Measurements from ENCODE around the gene XXYLT1.
A peak's percentile ranks its signal among the peaks of the same experiment; 100 is the strongest.
"Not testable (repeated sequence)": the region's sequence is repeated elsewhere in the genome, so short reads cannot be mapped to it uniquely, and the experiment has no call there.

The XXYLT1 gene

DNA sequence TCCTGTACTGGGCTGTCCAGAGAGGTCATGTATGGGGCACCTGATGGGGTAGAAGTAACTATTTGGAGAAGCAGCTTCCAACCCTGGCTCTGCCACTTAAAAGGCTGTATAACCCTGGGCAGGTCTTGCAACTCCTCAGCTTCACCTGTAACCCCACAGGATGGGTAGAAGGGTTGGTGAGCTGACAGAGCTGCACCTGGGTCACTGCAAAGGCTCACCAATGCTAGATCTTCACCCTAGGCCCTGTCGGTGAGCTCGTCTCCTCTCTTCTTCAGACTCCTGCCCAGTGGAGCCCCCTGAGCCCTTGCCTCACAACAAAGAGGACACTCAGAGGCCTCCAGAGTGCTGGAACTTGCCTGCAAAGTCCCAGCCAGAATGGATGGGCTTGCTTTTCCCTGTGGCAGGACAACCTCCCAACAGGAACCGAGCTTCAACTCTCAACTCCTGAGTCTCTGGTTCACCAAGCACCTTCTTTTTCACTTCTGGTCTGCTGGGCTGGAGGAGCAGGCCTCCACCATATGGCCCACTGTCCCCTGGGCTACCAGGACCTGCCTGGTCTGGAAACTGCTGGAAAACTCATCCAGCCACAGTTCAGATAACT lies 45.9 kb downstream of the XXYLT1 start:
- no peak for DNase-seq

DNA sequence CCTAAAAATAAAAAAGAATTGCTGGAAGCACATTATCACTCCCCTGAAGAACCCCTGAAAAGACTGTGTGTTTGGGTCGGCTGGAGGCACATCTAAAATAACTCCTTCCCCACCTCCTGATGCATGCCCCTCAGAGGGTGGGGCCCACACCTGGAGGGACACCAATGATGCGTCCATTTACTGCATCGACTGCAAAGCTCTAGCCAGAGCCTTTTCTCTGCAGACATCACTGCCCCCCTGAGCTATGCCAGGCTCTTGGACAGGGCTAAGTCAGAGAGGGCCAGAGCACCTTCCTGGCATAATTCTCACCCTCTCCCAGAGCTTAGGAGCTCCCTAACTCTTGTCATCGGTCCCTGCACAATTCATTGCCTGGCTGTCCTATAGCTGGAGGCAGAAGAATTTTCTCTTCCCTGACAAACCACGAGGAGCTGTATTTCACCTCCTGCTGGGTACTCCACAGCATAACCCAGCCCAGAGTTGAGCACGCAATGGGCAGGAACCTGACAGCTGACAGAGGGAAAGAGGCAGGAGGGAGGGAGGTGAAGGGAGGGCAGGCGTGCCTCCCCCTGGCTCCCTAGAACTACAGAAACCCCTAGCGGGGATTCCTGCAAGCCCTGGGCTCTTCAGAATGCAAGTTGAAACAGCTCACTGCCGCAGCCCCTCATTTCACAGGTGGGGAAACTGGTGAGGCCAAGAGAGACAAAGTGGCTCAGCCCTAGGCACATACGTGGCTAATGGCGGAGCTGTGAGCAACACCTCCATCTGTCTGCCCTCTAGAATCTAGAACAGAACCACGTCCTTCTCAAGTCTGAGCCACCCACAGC lies 46.6 kb downstream of the XXYLT1 start:
- no peak for DNase-seq

DNA sequence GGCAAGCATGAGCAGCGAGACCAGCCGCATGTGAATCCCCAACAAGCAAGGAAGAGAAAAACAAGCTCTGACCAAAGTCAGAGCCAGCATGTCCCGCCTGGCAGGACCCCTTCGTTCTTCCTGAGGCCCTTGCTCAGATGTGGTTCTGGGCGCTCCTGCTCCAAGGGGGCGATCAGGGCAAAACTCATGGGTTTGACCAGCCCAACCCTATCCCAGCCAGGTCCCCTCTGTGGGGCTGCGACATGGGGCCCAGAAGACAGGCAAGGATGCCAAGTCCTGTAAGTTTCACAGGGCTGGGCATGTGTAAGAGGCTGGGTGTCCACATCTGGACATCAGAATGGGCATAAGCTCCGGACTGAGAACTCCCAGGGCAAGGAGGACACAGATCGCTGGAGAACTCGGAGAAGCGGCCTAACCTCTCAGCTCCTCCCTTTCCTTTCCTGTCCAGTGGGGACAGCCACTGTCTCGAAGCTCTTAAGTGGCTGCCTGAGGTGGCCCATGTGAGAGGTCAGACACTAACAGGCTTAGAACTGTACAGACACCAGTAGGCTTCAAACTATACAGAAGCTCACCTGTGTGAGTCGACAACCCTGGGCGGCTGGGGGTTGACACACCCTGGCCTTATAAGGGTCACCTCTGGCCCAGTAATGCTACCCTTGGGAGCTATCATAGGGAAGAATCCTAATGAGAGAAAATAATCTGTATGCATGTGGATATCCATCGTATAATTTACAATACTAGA lies 48.9 kb downstream of the XXYLT1 start:
- no peak for DNase-seq

DNA sequence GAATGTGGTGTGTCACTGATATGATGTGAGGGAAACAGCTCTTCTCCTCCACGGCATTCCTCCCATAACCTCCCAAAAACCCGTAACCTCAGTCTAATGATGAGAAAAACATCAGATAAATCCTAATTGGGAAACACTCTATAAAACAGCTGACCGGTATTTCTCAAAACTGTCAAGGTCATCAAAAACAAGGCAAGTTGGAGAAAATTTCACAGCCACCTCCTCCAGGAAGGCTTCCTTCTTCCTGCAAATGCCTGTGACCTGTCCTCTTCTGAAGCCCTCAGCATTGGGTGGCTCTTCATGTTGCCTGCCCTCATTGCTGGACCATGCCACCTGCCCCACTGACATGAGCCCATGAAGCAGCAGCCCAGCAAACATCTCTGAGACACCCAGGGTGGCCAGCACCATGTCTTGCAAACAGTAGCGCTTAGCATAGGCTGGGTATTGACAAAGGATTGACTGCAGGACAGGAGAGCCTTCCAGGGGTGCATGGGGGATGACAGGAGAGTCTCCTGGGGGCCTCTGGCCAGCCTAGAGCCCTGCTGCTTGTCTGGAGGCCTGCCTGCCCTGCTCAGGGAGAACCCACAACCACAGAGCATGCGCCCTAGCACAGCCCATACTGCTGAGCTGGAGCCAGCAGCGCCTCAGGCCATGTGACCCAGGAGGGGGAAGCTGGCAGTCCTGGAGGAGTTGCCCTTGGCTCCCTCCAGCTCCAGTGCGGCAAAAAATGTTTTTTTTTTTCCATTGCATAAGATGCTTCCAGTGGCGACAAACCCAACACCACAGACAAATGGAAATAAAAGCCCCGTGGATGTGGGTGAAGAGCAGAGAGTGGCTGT lies 49.7 kb downstream of the XXYLT1 start:
- peak; percentile 33 for DNase-seq

DNA sequence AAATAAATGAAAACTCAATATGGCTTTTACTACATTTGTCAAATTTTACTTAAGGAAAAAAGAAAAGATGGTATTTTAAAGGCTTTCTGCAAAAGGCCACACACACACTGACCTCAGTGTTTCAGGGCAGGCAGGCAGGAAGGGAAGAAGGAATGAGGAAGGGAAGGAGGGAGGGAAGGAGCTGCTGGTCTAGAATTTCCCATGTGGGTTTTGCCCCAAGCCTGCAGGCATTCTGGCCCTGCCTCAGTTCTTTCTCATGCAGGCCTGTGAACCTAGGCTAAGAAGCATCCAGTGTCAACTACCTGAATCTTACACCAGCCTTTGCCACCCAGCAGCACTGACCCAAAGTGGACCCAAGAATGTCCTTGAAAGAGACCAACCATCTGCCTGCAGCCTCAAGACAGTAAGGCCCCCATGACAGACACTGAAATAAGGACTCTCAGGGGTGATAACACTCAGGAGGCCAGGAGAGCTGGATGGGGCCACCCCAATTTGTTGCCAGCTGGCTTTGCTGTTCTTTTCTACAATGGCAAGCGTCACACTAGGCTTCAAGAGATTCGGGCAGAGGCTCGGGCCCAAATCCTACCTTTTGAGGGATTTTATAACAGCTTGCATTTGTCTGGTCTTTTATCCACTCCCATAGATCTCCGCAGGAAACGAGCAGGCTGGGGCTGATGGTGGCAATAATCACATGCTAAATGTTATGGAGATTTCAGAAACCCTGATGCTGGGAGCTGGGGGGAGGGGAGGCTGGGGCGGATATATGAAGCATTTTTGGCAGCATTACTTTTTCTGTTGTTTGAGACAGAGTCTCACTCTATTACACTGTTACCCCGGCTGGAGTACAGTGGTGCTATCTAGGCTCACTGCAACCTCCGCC lies 51.4 kb downstream of the XXYLT1 start:
- DNase-seq, result no peak

DNA sequence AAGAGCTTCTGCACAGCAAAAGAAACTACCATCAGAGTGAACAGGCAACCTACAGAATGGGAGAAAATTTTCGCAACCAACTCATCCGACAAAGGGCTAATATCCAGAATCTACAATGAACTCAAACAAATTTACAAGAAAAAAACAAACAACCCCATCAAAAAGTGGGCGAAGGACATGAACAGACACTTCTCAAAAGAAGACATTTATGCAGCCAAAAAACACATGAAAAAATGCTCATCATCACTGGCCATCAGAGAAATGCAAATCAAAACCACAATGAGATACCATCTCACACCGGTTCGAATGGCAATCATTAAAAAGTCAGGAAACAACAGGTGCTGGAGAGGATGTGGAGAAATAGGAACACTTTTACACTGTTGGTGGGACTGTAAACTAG lies 52.6 kb downstream of the XXYLT1 start:
- not testable (repeated sequence) for DNase-seq

DNA sequence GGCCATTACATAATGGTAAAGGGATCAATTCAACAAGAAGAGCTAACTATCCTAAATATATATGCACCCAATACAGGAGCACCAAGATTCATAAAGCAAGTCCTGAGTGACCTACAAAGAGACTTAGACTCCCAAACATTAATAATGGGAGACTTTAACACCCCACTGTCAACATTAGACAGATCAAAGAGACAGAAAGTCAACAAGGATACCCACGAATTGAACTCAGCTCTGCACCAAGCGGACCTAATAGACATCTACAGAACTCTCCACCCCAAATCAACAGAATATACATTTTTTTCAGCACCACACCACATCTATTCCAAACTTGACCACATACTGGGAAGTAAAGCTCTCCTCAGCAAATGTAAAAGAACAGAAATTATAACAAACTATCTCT lies 55.4 kb downstream of the XXYLT1 start:
- DNase-seq, result not testable (repeated sequence)

DNA sequence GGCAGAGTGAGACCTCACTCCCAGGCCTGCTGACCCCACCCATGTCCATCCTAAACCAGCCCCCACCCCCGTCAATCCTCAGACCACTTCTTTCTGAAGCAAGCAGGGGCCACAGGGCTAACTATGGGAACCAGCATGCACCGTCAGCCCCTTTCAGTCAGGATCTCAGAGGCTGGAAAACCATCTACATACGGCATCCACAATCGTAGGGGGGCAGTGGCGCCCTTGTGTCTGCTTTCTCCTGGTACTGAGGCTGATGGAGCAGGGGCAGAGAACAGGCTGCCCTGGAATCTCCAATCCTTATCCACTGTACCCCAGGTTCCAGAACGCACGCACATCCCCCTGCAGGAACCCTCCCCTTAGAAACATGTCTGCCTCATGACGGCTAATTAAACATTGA lies 56.6 kb downstream of the XXYLT1 start:
- DNase-seq, result no peak

DNA sequence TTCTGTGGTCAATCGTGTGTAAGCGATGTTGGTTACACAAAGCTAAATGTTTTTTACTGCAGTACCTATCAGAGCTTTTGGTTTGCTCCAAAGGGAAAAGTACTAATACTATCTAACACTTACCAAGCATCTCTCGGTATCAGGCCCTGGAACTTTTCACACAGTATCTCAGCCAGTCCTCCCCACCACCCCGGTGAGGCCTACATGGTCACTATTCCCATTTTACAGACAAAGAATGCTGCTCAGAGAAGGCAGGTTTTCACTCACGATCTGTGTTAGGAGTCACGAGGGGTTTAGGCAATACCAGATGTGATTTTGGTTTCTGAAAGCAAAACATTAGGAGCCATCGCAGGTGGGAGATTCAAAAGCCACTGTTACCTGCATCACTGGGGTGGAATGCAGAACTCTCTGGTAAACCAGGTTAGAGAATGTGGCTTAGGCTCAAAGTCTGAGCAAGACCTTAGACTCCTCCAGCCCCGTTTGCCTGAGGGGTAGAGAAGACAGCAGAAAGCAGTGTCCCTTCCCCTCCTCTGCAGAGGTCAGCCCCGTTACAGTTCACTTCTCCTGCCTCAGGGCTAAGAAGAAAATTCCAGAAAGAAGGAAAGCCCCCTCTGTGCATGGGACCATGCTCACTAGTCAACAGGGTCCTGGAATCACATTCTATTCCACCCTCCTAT lies 57.2 kb downstream of the XXYLT1 start:
- no peak for DNase-seq

DNA sequence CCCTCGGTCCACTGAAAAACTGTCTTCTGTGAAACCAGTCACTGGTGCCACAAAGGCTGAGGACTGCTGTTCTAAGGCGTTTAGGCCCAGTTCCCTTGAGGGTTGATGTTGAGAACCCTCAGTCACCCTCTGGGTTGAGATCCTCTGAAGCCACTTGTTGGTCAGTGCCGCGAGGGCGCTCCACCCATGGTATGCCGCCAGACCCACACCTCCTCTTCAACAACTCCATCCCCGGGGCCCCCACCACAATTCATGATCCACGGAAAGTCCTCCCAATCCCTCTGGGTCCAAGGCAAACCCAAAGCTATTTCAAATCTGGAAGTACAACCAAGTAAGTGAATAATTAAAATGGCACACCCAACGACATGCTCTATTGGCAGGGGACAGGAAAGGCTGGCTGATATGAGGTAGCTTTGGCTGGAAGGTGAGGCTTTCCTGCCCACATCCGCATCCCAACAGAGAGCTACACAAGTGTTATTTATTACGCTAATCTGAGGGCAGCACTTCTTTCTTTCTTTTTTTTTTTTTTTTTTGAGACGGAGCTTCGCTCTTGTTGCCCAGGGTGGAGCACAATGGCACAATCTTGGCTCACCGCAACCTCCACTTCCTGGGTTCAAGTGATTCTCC lies 58.1 kb downstream of the XXYLT1 start:
- DNase-seq, result no peak

DNA sequence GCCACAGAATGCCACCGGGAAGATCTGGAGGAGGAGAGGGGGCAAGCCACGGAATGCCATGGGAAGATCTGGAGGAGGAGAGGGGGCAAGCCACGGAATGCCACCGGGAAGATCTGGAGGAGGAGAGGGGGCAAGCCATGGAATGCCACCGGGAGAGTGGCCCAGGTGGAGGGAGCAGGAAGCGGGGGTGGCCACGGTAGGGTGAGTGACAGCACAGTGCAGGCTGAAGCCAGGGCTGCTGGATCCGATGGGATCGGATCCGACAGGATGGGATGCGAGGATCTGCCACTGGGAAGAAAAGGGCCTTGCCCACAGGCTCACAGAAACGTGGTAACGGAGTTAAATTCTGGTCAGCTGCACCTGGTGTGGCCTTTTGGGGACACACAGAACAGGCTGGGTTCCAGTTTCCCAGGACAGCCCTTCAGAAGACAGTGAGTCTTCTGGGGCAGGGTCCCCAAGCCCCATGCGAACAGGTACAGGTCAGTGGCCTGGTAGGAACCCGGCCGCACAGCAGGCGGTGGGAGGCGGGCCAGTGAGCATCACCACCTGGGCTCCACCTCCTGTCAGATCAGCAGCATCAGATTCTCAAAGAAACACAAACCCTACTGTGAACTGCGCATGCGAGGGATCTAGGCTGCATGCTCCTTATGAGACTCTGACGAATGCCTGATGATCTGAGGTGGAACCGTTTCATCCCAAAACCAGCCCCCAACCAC lies 58.8 kb downstream of the XXYLT1 start:
- no peak for DNase-seq

DNA sequence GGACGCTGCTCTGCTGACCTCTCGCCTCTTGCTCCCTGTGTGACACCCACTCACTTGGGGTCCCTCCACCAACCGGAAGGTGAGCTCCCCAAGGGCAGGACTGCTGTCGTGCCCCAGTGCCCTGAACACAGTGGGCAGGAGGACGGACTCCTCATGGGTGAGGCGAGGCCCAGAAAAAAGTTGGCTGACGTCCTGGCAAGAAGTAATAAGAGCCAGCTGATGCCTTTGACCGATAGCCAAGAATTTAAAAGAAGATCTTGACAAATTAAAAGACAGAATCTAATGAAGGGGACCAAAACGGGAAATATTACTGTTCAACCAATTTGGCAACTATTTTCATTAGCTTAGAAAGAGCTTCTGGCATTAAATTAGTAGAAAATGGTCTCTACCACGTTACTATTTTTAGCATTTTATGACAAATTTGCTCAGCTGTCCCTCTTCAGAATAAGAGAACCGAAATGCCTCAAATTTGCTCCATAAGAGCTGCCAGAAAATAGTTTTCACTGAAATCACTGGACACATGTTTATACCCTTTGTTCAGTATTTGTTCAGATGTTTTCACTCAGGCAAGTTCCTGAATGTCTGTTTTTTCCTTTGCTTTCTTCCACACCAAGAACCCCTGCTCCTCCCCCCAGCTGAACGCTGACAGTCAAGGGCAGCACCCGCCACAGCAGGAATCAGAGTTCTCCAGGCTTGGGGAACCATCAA lies 60.5 kb downstream of the XXYLT1 start:
- DNase-seq, result no peak

DNA sequence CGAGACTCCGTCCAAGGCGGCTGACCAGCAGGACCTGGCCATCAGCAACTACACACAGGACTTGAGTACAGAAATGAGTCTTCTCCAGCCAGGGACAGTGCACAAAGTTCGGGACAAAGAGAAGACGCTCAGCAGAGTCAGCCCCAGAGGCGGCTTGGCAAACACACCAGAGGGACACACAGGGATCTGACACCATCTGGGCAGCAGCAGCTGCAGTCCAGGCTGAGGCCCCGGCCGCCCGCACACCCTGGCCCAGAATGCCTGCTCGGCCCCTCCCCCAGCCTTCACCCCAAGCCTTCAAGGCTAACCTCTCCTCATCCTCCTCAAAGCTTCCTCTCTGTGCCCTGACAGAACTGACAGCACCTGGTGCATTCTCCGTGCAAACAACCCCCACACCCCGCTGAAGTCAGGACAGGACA lies 61.1 kb downstream of the XXYLT1 start:
- DNase-seq, result no peak

DNA sequence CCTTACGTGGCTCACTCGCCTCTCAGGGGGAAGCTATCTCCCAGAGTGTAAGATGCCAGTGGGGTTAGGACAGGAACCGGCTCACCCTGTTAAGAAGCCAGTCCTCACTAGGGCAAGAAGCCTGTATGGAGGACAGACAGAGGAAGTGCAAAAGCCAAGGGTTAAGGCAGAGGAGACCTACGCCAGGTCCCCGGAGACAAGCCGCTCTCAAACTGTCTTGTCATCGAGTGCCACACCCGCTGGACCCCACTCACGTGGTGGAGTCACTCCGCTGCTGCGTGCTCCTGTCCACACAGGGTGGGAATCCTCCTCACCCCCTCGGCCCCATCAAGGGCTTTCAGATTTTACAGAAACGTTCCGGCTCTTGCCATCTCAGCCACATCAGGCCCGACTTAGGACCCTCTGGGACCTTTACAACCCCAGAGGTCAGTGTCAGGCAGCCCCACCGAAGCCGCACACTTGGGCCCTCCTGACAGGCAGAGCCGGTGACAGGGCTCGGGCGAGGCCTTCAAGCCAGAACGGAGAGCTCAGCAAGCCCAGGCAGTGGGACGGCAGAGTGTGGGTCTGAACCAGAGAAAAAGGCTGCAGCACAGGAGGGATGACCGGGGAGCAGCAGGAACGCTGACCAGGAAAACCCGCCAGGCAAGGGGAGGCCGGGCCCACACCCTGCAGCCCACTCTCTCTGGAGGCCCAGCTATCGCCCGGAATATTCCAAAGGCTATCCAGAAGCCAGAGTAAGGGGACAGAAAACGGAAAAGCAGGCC lies 61.7 kb downstream of the XXYLT1 start:
- no peak for DNase-seq

DNA sequence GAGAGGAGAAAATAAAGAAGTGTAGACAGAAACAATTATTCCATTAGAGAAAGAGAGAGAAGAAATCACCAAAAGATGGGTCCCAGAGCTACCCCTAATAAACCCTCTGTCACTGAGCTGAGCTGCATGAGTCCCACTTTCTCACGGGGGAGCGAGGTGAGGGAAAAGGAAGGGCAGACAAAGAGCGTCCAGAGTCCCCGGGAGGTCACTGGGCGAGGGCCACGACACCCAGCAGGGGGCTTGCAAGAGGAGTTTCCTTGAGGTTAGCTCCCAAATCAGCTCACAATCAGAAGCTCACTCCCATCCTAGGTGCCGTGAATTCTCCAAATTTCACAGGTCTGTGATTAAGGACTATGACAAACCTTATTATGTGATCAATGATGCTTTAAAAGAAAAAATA lies 62.3 kb downstream of the XXYLT1 start:
- DNase-seq, result no peak

DNA sequence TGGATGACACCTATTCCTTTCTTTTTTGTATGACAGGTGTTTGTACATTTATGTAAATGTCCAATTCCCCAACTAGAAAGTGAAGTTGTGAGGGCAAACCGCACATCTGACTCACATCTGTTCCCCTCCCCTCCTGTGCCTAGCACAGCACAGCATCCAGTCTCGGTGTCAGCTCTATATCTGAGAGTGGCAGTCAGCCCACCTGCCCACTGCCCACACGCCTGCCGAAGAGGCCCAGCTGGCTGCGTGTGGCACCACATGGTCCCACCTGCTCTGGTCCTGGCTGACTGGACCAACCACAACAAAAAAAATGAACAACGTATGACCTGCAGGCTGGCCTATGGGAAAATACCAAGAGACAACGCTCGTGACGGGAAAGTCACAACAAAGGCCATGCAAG lies 62.8 kb downstream of the XXYLT1 start:
- DNase-seq, result no peak

DNA sequence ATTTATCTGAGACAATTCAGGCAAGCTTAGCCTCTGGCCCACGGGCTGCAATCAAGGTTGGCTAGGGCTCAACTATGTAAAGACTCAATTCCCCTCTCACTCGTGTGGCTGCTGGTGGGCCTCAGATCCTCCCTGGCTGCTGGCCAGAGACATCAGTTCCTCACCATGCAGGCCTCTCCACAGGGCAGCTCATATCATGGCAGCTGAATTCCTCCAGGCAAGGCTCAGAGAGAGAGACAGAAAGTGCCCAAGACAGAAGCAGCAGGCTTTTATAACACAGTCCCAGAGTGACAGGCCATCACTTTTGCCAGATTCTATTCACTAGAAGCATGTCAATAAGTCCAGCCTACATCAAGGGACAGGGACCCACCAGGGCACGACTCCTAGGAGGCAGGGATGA lies 63.2 kb downstream of the XXYLT1 start:
- no peak for DNase-seq

DNA sequence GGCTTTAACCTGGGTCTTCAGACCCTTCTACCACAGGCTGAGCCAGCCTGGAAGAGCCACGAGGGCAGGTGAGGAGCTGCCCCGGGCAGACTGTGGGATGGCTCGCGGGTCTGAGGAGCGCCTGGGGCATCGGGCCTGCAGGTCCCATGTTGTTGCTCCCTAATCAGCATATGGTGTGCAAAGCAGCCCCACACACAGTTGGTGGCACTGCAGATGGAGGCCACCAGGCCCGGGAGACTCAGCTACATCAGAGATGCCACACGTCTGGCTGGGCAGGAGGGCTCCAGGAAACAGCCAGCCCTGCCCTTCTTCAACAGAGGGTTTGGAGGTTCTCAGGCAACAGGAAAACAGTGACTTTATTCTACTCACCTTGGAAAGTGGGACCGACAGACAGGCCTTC lies 63.9 kb downstream of the XXYLT1 start:
- no peak for DNase-seq

All from suppressor macrophage treated with lipopolysaccharide for 4 hours (primary cell).